Gastroesophageal sphincter (tissue), 4 donors: ENCODE results near the gene WWTR1. TPM values are rescaled to one million over a fixed set of nuclear protein-coding genes. Genes with fewer than 3 reads are reported as not detected.

ENCODE experiments used
- ATAC-seq: fragments of 150-250 bp; one replicate; pipeline ENCODE4 v1.9.1; 2016; ENCODE audit warnings: mild to moderate bottlenecking, moderate library complexity
- H3K27ac ChIP-seq, 4 donors: fragments of 200-600 bp; sonication (generic) in 3 of 4; 1 replicate in 3 of 4; 2 replicates in 1 of 4; pipeline ENCODE4 v1.5.1; 2016 to 2019
- H3K27me3 ChIP-seq: fragments of 200-600 bp; sonication (generic); one replicate; pipeline ENCODE4 v1.5.1; 2019
- H3K36me3 ChIP-seq, 2 donors: fragments of 200-600 bp; sonication (generic); one replicate each; pipeline ENCODE4 v1.5.1; 2019; ENCODE audit warnings: control low read depth in 1 of 2
- H3K4me1 ChIP-seq, 3 donors: fragments of 200-600 bp; sonication (generic); 1 replicate in 2 of 3; 2 replicates in 1 of 3; pipeline ENCODE4 v1.5.1; 2016 to 2019; ENCODE audit warnings: control low read depth in 2 of 3
- H3K4me3 ChIP-seq, 2 donors: fragments of 200-600 bp; sonication (generic); one replicate each; pipeline ENCODE4 v1.5.1; 2019; ENCODE audit warnings: mild to moderate bottlenecking in 1 of 2, moderate library complexity in 1 of 2
- H3K9me3 ChIP-seq, 3 donors: fragments of 200-600 bp; sonication (generic); one replicate each; pipeline ENCODE4 v1.5.1; 2017 to 2019; ENCODE audit warnings: control low read depth in 2 of 3
- EP300 ChIP-seq: sonication (generic); formaldehyde crosslinking; IDR thresholded peaks from one replicate; pipeline ENCODE4 v1.6.1; 2017; ENCODE audit warnings: antibody characterized with exemption, mild to moderate bottlenecking
- POLR2A ChIP-seq, 2 donors: fragments of 450-650 bp; IDR thresholded peaks; one replicate each; pipeline ENCODE4 v1.6.1; 2017; ENCODE audit warnings: antibody characterized with exemption in 2 of 2, mild to moderate bottlenecking in 2 of 2, moderate library complexity in 1 of 2
- POLR2AphosphoS5 ChIP-seq: sonication (generic); formaldehyde crosslinking; IDR thresholded peaks from one replicate; pipeline ENCODE4 v1.6.1; 2017; ENCODE audit warnings: antibody characterized with exemption
- WGBS, 2 donors: methylation state at CpG; one replicate each; pipeline ENCODE4 v1.1.5; 2018; ENCODE audit warnings: low coverage in 1 of 2; 5-methylcytosine and 5-hydroxymethylcytosine counted together
- total RNA-seq, 4 donors: library from RNA; depleted of rRNA; stranded (reverse); fragments of >200 nt; gene quantifications; one replicate each; pipeline ENCODE4 v1.1.0, GENCODE V29; 2016
- TF ChIP-seq, protein P1 (sequence below), 4 experiments: fragments of 200-600 bp in 2 of 4; fragments of 450-650 bp in 2 of 4; sonication (generic) in 1 of 4; IDR thresholded peaks; one replicate each; pipeline ENCODE4 v1.5.1; 2017 to 2019; ENCODE audit warnings: antibody characterized with exemption in 4 of 4, mild to moderate bottlenecking in 2 of 4, moderate library complexity in 2 of 4

WWTR1 gene
- total RNA-seq, 4 donors from 2014 or later, result 239 to 482 (median 321) TPM

DNA sequence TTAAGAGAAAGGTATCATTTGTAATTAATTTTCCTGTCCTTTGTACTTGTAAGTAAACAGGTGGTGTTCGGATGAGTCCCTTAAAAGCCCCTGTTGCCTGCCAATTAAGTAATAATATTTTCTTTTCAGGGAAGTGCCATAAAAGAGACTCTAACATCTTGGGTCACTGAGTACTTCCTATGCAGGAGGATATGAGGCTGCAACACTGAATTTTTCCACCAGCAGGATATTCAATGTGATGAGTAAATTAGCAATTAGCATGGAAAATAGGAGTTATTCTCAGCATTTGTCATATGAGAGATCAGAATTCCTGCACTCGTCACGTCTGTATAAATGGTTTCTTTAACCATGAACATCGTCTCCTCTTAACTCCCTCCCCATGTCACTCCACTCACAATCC, 45.4 kb downstream of the WWTR1 start:
- H3K9me3 ChIP-seq, result no peaks in the 10 kb centered on the region
- no peak for TF ChIP-seq POLR2AphosphoS5
- no peak for TF ChIP-seq POLR2A (IDR thresholded peaks at IDR 0.05)
- no peak for TF ChIP-seq EP300
- TF ChIP-seq, protein P1, sequence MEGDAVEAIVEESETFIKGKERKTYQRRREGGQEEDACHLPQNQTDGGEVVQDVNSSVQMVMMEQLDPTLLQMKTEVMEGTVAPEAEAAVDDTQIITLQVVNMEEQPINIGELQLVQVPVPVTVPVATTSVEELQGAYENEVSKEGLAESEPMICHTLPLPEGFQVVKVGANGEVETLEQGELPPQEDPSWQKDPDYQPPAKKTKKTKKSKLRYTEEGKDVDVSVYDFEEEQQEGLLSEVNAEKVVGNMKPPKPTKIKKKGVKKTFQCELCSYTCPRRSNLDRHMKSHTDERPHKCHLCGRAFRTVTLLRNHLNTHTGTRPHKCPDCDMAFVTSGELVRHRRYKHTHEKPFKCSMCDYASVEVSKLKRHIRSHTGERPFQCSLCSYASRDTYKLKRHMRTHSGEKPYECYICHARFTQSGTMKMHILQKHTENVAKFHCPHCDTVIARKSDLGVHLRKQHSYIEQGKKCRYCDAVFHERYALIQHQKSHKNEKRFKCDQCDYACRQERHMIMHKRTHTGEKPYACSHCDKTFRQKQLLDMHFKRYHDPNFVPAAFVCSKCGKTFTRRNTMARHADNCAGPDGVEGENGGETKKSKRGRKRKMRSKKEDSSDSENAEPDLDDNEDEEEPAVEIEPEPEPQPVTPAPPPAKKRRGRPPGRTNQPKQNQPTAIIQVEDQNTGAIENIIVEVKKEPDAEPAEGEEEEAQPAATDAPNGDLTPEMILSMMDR (IDR thresholded peaks at IDR 0.05), result no peak
- WGBS, 2 donors, result 58 to 73% methylated on average over 4 of the region's 4 CpGs
- H3K4me3 ChIP-seq, result no peak overlapping the region
- H3K27ac ChIP-seq, result peak overlapping the region in 2 of 4 donors; percentile 1 to 27
- H3K4me1 ChIP-seq, result peaks cover 11 to 98% (median 23%) of the 10 kb centered on the region in 3 donors
- no peaks in the 10 kb centered on the region for H3K36me3 ChIP-seq
- no peaks in the 10 kb centered on the region for H3K27me3 ChIP-seq
- ATAC-seq, result no peak

DNA sequence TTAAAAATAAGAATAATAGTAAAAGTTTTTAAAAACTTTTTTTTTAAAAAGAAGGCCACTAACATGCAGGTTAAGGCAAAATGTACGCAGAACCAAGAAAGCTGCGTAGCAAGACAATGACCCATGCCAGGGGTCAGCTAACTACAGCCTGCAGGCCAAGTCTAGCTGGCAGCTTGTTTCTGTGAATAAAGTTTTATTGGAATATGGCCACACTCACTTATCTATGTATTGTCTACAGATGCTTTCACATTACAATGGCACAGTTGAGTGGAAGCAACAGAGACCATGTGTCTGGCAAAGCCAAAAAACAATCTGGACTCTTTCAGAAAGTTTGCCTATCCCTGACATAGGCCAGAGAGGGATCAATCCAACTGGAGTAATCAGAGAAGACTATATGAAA, 46.7 kb downstream of the WWTR1 start:
- Histone ChIP-seq H3K27me3 (no peaks in the 10 kb centered on the region), H3K4me1 (peaks cover 15 to 98% (median 20%) of the 10 kb centered on the region in 3 donors), H3K36me3 (no peaks in the 10 kb centered on the region), H3K9me3 (no peaks in the 10 kb centered on the region), H3K27ac (peak overlapping the region in 2 of 4 donors; percentile 46 to 47), H3K4me3 (no peak overlapping the region)
- TF ChIP-seq EP300 (no peak), POLR2AphosphoS5 (no peak), POLR2A (IDR thresholded peaks at IDR 0.05) (no peak)
- TF ChIP-seq, protein P1 (IDR thresholded peaks at IDR 0.05), result no peak
- ATAC-seq, result no peak
- WGBS, 2 donors, result 86 to 96% methylated on average over 2 of the region's 2 CpGs

- Histone ChIP-seq H3K4me3 (no peak overlapping the region), H3K27me3 (no peaks in the 10 kb centered on the region), H3K9me3 (no peaks in the 10 kb centered on the region), H3K4me1 (peaks cover 17 to 98% (median 18%) of the 10 kb centered on the region in 3 donors), H3K27ac (peak overlapping the region in 3 of 4 donors; percentile 0 to 47 (median 46)), H3K36me3 (no peaks in the 10 kb centered on the region)
- WGBS, 2 donors, result 19 to 26% methylated on average over 4 to 5 of the region's 6 CpGs
- TF ChIP-seq POLR2A (IDR thresholded peaks at IDR 0.05) (no peak), POLR2AphosphoS5 (no peak), EP300 (no peak)
- TF ChIP-seq, protein P1 (IDR thresholded peaks at IDR 0.05), result no peak
- ATAC-seq, result no peak
Measured at GRCh38 chr3:149610351-149611105, 47.3 kb downstream of the WWTR1 start.

GRCh38 chr3:149609595-149609994, 48.2 kb downstream of the WWTR1 start:
- Histone ChIP-seq H3K9me3 (no peaks in the 10 kb centered on the region), H3K4me1 (peaks cover 18 to 98% (median 21%) of the 10 kb centered on the region in 3 donors), H3K36me3 (no peaks in the 10 kb centered on the region), H3K27ac (peak overlapping the region in 3 of 4 donors; percentile 0 to 47 (median 46)), H3K27me3 (no peaks in the 10 kb centered on the region), H3K4me3 (no peak overlapping the region)
- WGBS, 2 donors, result 12 to 19% methylated on average over 4 of the region's 4 CpGs
- TF ChIP-seq, protein P1 (IDR thresholded peaks at IDR 0.05), result no peak
- TF ChIP-seq POLR2AphosphoS5 (no peak), POLR2A (IDR thresholded peaks at IDR 0.05) (no peak), EP300 (no peak)
- no peak for ATAC-seq

DNA sequence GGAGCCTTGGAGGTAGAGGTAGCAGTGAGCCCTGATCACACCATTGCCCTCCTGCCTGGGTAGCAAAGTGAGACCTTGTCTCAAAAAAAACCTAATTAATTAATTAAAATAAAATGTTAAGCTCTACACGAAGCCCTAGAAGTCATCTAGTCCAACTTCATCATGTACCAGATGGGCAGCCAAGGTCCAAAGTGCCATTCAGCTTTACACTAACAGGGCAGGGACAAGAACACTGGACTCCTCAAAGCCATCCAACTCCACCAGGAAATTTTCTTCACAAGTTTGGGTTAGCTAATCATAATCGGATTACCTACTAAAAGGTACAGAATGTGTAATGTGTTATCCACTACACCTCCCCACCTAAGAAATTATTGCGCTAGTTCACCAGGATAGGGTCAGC, 48.8 kb downstream of the WWTR1 start:
- 72 to 86% methylated on average over 3 of the region's 3 CpGs for WGBS, 2 donors
- no peaks in the 10 kb centered on the region for H3K36me3 ChIP-seq
- H3K27me3 ChIP-seq, result no peaks in the 10 kb centered on the region
- H3K4me3 ChIP-seq, result no peak overlapping the region
- no peak for TF ChIP-seq POLR2A (IDR thresholded peaks at IDR 0.05)
- no peak for TF ChIP-seq POLR2AphosphoS5
- no peak for TF ChIP-seq EP300
- TF ChIP-seq, protein P1 (IDR thresholded peaks at IDR 0.05), result no peak
- H3K27ac ChIP-seq, result peak overlapping the region in 2 of 4 donors; percentile 0 to 46
- H3K9me3 ChIP-seq, result no peaks in the 10 kb centered on the region
- no peak for ATAC-seq
- peaks cover 17 to 98% (median 26%) of the 10 kb centered on the region in 3 donors for H3K4me1 ChIP-seq
